KMS-11 (cell line): ENCODE results near the gene TMEM163.

Experiments used
- H2AFZ ChIP-seq: fragments of 200-600 bp; sonication (generic); 2 replicates; pipeline ENCODE4 v1.6.1; 2016; ENCODE audit warnings: antibody characterized with exemption, mixed run types, low read depth
- H3K27ac ChIP-seq: fragments of 200-600 bp; sonication (generic); 2 replicates; pipeline ENCODE4 v1.6.1; 2016; ENCODE audit warnings: mild to moderate bottlenecking, mixed run types
- H3K27me3 ChIP-seq: fragments of 200-600 bp; sonication (generic); 2 replicates; pipeline ENCODE4 v1.6.1; 2017; ENCODE audit warnings: mild to moderate bottlenecking, low read depth, mixed run types, moderate library complexity; ENCODE audit not compliant: insufficient read depth
- H3K36me3 ChIP-seq: fragments of 200-600 bp; sonication (generic); 2 replicates; pipeline ENCODE4 v1.6.1; 2017; ENCODE audit warnings: mild to moderate bottlenecking, mixed run types; ENCODE audit not compliant: insufficient read depth
- H3K4me1 ChIP-seq: fragments of 200-600 bp; sonication (generic); 2 replicates; pipeline ENCODE4 v1.6.1; 2016; ENCODE audit warnings: mild to moderate bottlenecking, low read depth, mixed run types; ENCODE audit not compliant: poor library complexity, severe bottlenecking
- H3K4me2 ChIP-seq: fragments of 200-600 bp; sonication (generic); 2 replicates; pipeline ENCODE4 v1.7.0; 2016; ENCODE audit warnings: mild to moderate bottlenecking, mixed run types
- H3K4me3 ChIP-seq: fragments of 200-600 bp; sonication (generic); IDR thresholded peaks from 2 replicates; pipeline ENCODE4 v1.6.1; 2017; ENCODE audit warnings: low read depth, low read length, mixed read lengths; ENCODE audit not compliant: insufficient read depth
- H3K79me2 ChIP-seq: fragments of 200-600 bp; sonication (generic); 2 replicates; pipeline ENCODE4 v1.6.1; 2016; ENCODE audit warnings: low read depth, mixed run types; ENCODE audit not compliant: insufficient read depth
- H3K9ac ChIP-seq: fragments of 200-600 bp; sonication (generic); 2 replicates; pipeline ENCODE4 v1.6.1; 2016; ENCODE audit warnings: mild to moderate bottlenecking, mixed run types
- H4K20me1 ChIP-seq: fragments of 200-600 bp; sonication (generic); 2 replicates; pipeline ENCODE4 v1.6.1; 2016; ENCODE audit warnings: mild to moderate bottlenecking, mixed run types; ENCODE audit not compliant: insufficient read depth
- TF ChIP-seq, protein P1 (sequence below): fragments of 200-600 bp; sonication (generic); conservative IDR thresholded peaks from 2 replicates; pipeline ENCODE4 v1.6.1; 2017; ENCODE audit warnings: low read depth, mild to moderate bottlenecking, antibody characterized with exemption, low read length, moderate library complexity, mixed read lengths

Gene TMEM163

DNA sequence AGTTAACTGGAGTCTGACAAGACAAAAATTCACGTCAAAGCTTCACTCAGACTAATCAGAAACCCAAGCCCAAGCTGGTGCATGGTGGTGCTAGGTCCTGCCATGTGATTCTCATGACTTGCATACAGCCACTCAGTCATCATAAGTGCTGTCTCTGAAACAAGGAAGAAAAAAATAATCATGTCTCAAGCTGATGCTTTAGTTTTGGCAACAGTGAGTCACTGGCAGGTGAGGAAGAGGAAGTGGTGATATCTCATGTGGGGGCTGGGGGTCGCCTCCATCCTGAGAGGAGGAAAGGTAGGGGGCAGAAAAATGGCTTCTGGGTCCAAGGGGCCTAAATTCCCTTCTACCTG is 136.3 kb downstream of the TMEM163 start:
- Histone ChIP-seq H4K20me1 (no peaks in the 10 kb centered on the region), H3K27me3 (no peaks in the 10 kb centered on the region), H3K27ac (no peak overlapping the region), H3K4me1 (no peaks in the 10 kb centered on the region), H3K9ac (no peak overlapping the region), H2AFZ (no peak overlapping the region), H3K36me3 (no peaks in the 10 kb centered on the region), H3K4me2 (no peak overlapping the region), H3K79me2 (no peaks in the 10 kb centered on the region), H3K4me3 (no peak overlapping the region)
- TF ChIP-seq, protein P1, sequence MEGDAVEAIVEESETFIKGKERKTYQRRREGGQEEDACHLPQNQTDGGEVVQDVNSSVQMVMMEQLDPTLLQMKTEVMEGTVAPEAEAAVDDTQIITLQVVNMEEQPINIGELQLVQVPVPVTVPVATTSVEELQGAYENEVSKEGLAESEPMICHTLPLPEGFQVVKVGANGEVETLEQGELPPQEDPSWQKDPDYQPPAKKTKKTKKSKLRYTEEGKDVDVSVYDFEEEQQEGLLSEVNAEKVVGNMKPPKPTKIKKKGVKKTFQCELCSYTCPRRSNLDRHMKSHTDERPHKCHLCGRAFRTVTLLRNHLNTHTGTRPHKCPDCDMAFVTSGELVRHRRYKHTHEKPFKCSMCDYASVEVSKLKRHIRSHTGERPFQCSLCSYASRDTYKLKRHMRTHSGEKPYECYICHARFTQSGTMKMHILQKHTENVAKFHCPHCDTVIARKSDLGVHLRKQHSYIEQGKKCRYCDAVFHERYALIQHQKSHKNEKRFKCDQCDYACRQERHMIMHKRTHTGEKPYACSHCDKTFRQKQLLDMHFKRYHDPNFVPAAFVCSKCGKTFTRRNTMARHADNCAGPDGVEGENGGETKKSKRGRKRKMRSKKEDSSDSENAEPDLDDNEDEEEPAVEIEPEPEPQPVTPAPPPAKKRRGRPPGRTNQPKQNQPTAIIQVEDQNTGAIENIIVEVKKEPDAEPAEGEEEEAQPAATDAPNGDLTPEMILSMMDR: no peak

GRCh38 chr2:134581877-134582546 is 136.8 kb downstream of the TMEM163 start:
- H3K9ac ChIP-seq: no peak overlapping the region

DNA sequence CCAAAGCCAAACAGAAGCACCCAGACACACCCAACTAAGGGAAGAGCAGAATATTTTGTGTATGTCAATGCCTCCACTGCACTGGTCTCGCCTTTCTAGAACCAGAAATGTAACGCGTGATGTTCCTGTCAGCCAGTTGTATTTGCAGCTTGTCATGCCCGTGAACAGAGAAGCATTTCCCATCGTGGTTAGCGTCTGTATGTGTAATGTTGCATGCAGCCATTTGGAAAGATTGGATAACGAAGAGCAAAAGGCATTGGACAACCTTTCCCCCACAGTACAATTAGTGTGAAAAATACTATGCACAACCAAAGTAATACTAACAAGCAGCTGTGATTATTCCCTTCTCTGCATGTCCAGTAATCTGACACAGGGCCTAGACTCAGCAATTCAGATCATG is 140.5 kb downstream of the TMEM163 start:
- no peak overlapping the region for H3K4me2 ChIP-seq
- no peaks in the 10 kb centered on the region for H4K20me1 ChIP-seq
- H3K27ac ChIP-seq: no peak overlapping the region
- H3K4me1 ChIP-seq: no peaks in the 10 kb centered on the region
- H3K9ac ChIP-seq: no peak overlapping the region
- no peaks in the 10 kb centered on the region for H3K27me3 ChIP-seq
- H3K79me2 ChIP-seq: no peaks in the 10 kb centered on the region
- H3K4me3 ChIP-seq: no peak overlapping the region
- TF ChIP-seq, protein P1: no peak
- no peak overlapping the region for H2AFZ ChIP-seq
- H3K36me3 ChIP-seq: no peaks in the 10 kb centered on the region

More at GRCh38 chr2:134581877-134582546, 136.8 kb downstream of the TMEM163 start:
- Histone ChIP-seq H3K4me1 (no peaks in the 10 kb centered on the region), H2AFZ (no peak overlapping the region), H3K27me3 (no peaks in the 10 kb centered on the region), H3K36me3 (no peaks in the 10 kb centered on the region), H3K4me2 (no peak overlapping the region), H3K79me2 (no peaks in the 10 kb centered on the region), H3K4me3 (no peak overlapping the region), H3K27ac (no peak overlapping the region), H4K20me1 (no peaks in the 10 kb centered on the region)
- TF ChIP-seq, protein P1: no peak

DNA sequence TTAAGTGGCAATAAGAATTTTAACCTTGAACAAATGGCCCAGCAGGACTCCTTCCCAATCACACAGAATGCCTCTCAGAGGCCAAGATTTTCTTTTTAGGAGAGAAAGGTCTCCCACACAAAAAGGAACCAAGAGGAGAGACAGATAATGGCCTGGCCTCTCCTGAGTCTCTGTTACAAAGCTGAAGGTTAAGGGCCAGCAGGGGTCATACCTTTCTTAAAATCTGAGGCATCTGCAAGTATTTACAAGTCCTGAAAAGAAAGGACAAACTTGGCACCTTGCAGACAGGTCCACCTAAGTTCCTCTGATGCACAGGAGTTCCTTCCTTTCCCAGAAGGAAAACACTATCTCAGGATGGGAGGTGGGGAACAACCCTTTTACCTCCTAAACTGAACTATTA is 142.3 kb downstream of the TMEM163 start:
- Histone ChIP-seq H3K27ac (no peak overlapping the region), H3K27me3 (no peaks in the 10 kb centered on the region)

More for the DNA sequence above, 142.3 kb downstream of the TMEM163 start:
- Histone ChIP-seq H3K36me3 (no peaks in the 10 kb centered on the region), H4K20me1 (no peaks in the 10 kb centered on the region), H3K79me2 (no peaks in the 10 kb centered on the region), H3K9ac (no peak overlapping the region), H2AFZ (no peak overlapping the region), H3K4me3 (no peak overlapping the region), H3K4me1 (no peaks in the 10 kb centered on the region), H3K4me2 (no peak overlapping the region)
- TF ChIP-seq, protein P1: no peak
